HG02885 (cell line): Measurements from ENCODE around the gene RTN4RL2.
"Not testable (repeated sequence)": the region's sequence is repeated elsewhere in the genome, so short reads cannot be mapped to it uniquely, and the experiment has no call there.

ENCODE experiments used
- ATAC-seq: cut with Tn5 transposase; IDR thresholded peaks from one replicate; pipeline ENCODE4 v1.9.1; 2021; ENCODE audit warnings: mild to moderate bottlenecking; ENCODE audit not compliant: unreplicated experiment, poor library complexity

Gene RTN4RL2

GRCh38 chr11:57432149-57432561 is 28.2 kb upstream of the RTN4RL2 start:
- no peak for ATAC-seq

DNA sequence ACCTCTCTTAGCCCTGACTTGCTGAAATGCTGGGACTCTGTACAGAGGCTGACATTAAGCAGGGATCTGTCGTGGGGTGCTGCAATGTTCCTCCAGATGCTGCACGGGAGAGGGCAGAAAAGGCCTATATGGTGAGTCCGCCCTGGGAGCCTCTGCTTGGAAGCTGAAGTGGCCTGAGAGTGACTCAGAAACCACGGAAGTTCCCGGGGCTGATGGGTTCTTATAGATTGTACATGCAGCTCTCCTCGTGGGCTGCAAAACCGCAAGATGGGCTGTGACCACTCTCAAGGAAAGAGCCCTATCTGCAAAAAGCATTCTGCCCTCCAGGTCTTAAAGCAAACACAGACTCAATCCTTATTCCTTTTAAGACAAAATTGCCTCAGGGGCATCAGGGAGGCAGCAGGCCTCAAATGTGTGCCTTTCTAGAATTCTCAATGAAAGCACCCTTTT is 27.6 kb upstream of the RTN4RL2 start:
- peak; percentile 50 for ATAC-seq

DNA sequence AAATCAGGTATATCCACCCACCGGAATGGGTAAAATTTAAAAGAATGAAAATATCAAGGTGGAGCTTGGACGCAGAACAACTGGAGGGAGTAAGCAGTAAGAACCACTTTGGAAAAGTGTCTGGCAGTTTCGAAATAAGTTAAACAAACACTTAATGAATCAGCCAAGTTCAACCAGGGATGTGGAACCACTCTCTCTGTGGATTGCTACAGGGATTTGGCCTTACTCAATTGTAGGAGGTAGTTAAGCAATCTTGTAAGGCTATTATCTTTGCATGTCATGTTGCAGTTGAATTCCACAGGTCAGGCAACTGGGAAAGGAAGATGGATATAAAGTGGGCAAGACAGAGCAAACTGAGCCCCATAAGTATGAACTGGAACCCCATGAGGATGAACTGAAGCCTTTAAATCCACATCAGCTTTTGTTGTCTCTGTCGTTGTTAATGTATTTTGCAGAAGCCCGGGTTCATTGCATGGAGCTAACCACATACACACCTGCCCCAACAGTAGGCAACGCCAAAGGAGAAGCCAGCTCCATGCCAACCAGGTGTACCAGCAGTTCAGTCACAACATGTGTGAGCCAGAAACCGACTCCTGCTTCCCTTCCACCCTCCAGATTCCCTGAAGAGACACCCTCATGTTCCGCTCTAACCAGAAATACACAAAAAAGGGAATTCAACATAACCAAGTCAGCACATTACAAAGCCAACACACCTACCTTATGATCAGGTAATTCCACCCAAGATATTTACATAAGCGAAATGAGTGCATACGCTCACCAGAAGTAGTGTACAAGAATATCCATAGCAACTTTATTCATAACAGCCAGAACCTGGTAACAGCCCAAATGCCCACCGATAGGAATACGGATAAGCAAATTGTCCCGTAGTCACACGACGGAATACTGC is 25.4 kb upstream of the RTN4RL2 start:
- ATAC-seq, result no peak

DNA sequence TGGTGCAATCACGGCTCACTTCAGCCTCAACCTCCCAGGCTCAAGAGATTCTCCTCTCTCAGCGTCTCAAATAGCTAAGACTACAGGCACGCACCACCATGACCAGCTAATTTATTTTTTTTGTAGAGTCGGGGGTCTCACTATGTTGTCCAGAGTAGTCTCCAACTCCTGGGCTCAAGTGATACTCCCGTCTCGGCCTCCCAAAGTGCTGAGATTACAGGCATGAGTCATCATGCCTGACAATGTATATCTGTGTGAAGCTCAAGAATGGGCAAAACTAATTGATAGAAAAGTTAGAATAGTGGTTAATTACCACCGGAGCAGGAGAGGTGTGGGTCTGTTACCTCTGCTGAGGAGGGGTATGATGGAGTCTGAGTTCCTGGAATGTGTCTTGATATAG is 24.3 kb upstream of the RTN4RL2 start:
- no peak for ATAC-seq

DNA sequence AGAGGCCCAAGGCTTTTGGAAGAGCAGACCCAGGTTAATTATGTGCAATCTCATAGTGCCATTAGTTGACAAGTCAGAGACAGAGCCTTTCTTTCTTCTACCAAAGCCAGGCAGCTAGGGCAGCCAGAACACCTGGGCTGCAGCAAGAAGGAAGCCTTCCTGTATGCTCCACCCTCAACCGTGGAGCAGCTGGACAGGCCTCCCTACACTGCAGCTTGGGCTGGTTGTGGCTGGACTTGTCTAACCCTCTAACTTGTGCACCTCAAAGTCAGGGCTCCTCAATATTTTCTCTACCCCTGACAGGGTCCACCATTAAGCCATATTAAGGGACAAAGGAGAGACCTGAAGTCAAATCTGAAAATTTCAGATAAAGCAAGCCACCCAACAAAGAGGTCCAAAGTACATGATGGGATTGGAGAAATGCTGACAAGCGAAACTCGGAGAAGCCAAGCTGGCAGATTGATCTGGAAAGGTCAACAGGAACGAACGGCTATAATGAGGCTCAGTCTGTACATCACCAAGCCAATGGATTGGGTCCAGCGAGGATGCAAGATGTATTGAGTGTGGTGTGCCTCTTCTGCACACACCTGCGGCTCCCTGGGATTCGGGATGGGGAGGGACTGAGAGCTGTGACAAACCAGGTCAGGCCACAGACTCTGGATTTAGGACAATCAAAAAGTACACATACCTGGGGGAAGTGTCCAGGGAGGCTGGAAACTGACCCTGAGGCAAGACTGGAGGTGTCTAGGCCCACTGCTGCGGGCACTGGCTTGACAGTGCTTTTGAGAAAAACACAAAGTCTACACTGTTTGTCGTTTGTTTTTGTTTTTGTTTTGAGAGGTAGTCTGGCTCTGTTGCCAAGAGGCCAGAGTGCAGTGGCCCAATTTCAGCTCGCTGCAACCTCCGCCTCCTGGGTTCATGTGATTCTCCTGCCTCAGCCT is 21.7 kb upstream of the RTN4RL2 start:
- ATAC-seq, result no peak

GRCh38 chr11:57439786-57440185 is 20.5 kb upstream of the RTN4RL2 start:
- no peak for ATAC-seq

- ATAC-seq, result no peak
Observed at GRCh38 chr11:57440744-57441414, 19.4 kb upstream of the RTN4RL2 start.

DNA sequence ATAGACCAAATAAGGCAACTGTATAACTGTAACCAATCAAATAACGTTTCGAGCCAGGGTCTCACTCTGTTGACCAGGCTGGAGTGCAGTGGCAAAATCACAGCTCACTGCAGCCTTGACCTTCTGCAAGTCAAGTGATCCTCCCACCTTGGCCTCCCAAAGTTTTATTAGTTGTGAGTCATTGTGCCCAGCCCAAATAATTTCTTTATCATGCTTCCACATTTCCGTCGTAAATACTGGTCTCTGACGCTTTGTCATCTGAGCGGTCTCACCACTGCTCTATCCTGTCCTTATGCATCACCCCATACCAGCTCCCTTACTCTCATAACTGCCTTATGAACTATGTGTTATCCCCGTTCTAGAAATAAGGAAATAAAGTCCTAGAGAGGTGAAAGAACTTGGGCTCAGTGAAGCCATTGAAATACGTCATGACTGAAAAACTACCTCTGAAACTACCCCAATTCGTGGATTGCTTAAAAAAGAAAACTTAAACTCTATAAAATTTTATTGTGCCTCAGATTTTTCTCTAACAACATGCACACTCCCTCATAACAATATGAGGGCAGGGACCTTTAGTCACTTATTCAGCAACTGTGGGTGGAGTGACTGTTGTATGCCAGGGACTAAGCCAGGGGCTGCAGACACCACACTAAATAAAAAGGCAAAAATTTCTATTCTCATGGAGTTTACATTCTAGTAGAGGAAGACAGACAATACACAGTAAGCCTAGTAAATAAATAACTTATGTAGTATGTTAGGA is 15.8 kb upstream of the RTN4RL2 start:
- no peak for ATAC-seq

- not testable (repeated sequence) for ATAC-seq
Observed at GRCh38 chr11:57445122-57445394, 15.3 kb upstream of the RTN4RL2 start.

DNA sequence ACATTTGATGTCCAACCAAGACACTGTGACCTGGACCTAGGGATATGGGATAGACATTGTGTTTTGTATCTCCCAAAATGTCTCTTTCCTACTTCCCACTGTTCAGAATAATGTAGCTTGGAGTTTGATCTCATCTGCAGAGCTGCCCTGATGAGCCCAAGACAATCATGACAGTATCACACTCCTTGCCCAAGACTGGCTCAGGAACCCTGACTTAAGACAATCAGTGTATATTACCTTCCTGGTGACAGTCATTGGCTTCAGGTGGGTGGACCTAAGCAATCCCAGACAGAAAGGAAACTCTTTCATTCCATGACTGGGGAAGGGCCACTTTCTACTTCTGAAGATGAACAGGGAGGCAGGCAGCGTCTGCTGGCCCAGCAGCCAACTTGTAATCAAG is 14.3 kb upstream of the RTN4RL2 start:
- ATAC-seq, result no peak

DNA sequence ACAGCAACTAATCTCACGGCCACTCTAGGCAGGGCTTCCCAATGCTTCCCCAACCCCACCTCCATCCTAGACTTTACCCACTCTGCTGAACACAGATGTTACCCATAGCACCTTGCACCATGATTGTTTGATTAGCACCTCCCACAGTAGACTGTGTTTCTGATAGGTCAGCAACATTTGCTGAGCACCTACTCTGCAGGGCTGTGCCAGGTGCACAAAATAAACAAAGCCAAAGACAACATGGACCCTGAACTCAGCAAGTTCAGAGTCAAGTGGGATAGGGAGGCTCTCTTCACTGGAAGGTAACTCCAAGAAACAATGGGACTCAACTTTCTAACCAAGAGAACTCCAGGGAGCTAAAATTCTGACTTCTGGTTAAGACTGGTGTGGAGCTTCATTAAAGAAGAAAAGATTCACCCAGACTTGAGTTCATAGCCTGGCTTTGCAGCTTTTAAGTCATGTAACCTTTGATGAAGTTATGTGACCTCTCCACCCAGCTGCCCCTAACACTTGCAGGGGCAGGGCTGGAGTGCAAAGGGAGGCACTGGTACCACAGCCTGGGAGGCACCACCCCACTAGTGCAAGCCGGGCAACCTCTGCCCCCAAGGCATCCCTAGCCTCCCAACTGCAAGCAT is 6.7 kb upstream of the RTN4RL2 start:
- ATAC-seq, result no peak

DNA sequence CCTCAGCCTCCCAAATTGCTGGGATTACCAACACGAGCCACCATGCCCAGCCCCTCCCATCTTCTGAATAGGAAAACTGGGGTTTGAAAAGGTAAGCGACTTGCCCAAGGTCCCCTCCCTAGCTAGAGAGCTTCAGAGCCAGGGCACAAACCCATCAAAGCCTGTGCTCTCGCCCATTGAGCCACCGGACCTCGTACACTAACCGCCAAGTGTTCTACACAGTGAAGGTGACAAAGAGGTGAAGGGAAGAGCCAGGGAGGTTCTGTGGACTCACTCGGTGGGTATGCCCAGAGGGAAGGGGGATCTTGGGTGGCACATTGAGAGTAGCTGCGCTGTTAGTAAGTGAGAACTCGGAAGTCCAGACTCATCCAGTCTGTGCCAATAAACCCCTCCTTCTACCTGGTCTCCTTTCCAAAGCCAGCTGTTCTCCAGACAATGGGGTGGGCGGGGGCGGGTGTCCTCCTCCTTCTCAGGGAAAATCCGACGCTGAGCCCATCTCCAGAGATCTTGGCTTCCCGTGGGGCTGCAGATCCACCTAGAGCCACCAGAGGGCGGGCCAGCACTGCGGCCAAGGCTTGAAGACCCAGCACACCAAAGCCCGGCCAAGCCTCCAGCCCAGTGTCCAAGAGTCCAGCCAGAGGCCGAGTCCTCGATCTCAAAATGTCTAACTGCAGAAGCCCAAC is 3.2 kb upstream of the RTN4RL2 start:
- ATAC-seq, result peak; percentile 80

- peak; percentile 30 for ATAC-seq
Observed at GRCh38 chr11:57457643-57458023, 2.7 kb upstream of the RTN4RL2 start.

GRCh38 chr11:57458060-57458409 is 2.3 kb upstream of the RTN4RL2 start:
- no peak for ATAC-seq

DNA sequence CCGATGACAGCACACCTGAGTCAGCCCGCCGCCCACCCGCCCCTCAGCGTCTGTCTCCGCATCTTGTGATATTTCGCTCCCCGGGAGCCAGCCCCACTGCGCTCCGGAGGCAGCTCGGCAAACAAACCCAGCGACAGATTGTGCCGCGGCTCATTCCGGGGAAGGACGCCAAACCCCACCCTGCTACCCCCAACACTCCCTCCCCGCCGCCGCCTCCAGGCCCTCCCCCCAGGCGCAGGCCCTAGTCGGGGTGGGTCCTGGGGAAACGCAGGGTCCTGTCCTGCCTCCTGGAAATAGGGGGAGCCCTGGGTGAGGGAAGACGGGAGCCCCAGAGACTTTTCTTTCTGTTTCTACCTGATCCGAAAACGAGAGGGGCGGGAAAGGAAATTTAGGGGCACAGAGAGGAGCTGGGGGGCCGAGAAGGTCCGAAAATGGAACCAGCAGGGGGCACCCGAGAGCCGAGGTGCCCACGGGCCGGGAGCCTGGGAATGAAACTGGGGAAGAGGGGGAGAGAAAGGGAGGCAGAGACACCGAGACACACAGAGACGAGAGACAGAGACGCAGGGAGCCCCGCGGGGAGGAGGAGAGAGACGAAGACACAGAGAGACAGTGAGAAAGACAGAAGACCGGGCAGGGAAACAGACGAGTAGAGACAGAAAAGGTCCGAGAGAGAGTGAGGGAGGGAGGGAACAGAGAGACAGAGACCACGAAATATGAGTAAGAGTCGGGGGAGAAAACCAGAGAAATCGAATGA is 1.7 kb upstream of the RTN4RL2 start:
- ATAC-seq, result no peak

- no peak for ATAC-seq
Observed at GRCh38 chr11:57459164-57460021, 935 bp upstream of the RTN4RL2 start.
